ENCODE results near the gene EHBP1.

DNA sequence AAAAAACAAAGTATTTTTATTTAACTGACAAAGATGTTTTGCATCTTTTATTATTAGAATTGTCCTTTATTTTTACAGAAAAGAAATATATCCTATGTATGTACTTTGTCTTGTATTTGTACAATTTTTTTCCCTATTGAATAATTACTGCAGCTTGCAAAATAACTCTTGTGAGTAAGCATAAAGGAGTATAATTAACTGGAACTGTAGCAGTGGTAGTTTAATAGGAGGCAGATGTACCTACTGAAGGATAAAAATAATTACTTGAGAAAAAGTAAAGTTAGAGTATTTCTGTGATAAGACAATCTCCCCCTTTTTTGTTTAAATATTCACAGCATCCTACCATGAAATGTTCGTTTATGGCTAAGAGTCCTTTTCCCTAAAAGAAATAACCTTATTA, 34.7 kb downstream of the EHBP1 start:
- TF ChIP-seq, protein P1, sequence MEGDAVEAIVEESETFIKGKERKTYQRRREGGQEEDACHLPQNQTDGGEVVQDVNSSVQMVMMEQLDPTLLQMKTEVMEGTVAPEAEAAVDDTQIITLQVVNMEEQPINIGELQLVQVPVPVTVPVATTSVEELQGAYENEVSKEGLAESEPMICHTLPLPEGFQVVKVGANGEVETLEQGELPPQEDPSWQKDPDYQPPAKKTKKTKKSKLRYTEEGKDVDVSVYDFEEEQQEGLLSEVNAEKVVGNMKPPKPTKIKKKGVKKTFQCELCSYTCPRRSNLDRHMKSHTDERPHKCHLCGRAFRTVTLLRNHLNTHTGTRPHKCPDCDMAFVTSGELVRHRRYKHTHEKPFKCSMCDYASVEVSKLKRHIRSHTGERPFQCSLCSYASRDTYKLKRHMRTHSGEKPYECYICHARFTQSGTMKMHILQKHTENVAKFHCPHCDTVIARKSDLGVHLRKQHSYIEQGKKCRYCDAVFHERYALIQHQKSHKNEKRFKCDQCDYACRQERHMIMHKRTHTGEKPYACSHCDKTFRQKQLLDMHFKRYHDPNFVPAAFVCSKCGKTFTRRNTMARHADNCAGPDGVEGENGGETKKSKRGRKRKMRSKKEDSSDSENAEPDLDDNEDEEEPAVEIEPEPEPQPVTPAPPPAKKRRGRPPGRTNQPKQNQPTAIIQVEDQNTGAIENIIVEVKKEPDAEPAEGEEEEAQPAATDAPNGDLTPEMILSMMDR (IDR thresholded peaks at IDR 0.05) = no peak
- TF ChIP-seq POLR2A (IDR thresholded peaks at IDR 0.05) = no peak

All from uterus (tissue), 2 donors.